ENCODE measurements around the gene CHMP1B. TPM values are rescaled to one million over a fixed set of nuclear protein-coding genes. Genes with fewer than 3 reads are reported as not detected.

Gene CHMP1B
- polyA plus RNA-seq, 1 experiment: 32.6 TPM

GRCh38 chr18:11808001-11808855 lies 43.0 kb upstream of the CHMP1B start:
- Histone ChIP-seq H3K27me3 (ENCODE audit: control insufficient read depth, insufficient read depth, low read length) (no peaks in the 10 kb centered on the region), H3K27ac (ENCODE audit: low read depth, low read length) (peak overlapping the region; percentile 70), H3K9me3 (ENCODE audit: control insufficient read depth, insufficient read depth, low read length) (no peaks in the 10 kb centered on the region), H3K4me3 (ENCODE audit: low read depth, low read length) (no peak overlapping the region)
- DNase-seq (ENCODE audit: low read depth, low spot score): peak; percentile 26
- CTCF ChIA-PET: no interaction called here
- POLR2A ChIA-PET: no interaction called here
- no peak for TF ChIP-seq CTCF (IDR thresholded peaks at IDR 0.05; ENCODE audit: low read depth, low read length)

- CTCF ChIA-PET: no interaction called here
- no peak for DNase-seq (ENCODE audit: low read depth, low spot score)
- POLR2A ChIA-PET: interaction anchor here (0.6 kb wide), 1 partner anchor 40 kb away, joined by 4 read pairs; no protein-coding TSS in a partner anchor
- H3K27me3 ChIP-seq (ENCODE audit: control insufficient read depth, insufficient read depth, low read length): no peaks in the 10 kb centered on the region
- no peak for TF ChIP-seq CTCF (IDR thresholded peaks at IDR 0.05; ENCODE audit: low read depth, low read length)
- H3K4me3 ChIP-seq (ENCODE audit: low read depth, low read length): no peak overlapping the region
- no peak overlapping the region for H3K27ac ChIP-seq (ENCODE audit: low read depth, low read length)
- no peaks in the 10 kb centered on the region for H3K9me3 ChIP-seq (ENCODE audit: control insufficient read depth, insufficient read depth, low read length)
These were observed 41.3 kb upstream of the CHMP1B start for GRCh38 chr18:11809895-11810294.

GRCh38 chr18:11810379-11810778 lies 40.8 kb upstream of the CHMP1B start:
- no peak for DNase-seq (ENCODE audit: low read depth, low spot score)
- ChIA-PET POLR2A (no interaction called here), CTCF (no interaction called here)
- Histone ChIP-seq H3K27ac (ENCODE audit: low read depth, low read length) (no peak overlapping the region), H3K9me3 (ENCODE audit: control insufficient read depth, insufficient read depth, low read length) (no peaks in the 10 kb centered on the region), H3K27me3 (ENCODE audit: control insufficient read depth, insufficient read depth, low read length) (no peaks in the 10 kb centered on the region), H3K4me3 (ENCODE audit: low read depth, low read length) (no peak overlapping the region)
- no peak for TF ChIP-seq CTCF (IDR thresholded peaks at IDR 0.05; ENCODE audit: low read depth, low read length)

GRCh38 chr18:11811009-11811408 lies 40.2 kb upstream of the CHMP1B start:
- Histone ChIP-seq H3K9me3 (ENCODE audit: control insufficient read depth, insufficient read depth, low read length) (no peaks in the 10 kb centered on the region), H3K27me3 (ENCODE audit: control insufficient read depth, insufficient read depth, low read length) (no peaks in the 10 kb centered on the region), H3K27ac (ENCODE audit: low read depth, low read length) (no peak overlapping the region), H3K4me3 (ENCODE audit: low read depth, low read length) (no peak overlapping the region)
- TF ChIP-seq CTCF (IDR thresholded peaks at IDR 0.05; ENCODE audit: low read depth, low read length): no peak
- ChIA-PET CTCF (no interaction called here), POLR2A (no interaction called here)
- DNase-seq (ENCODE audit: low read depth, low spot score): no peak

- Histone ChIP-seq H3K4me3 (ENCODE audit: low read depth, low read length) (no peak overlapping the region), H3K27ac (ENCODE audit: low read depth, low read length) (no peak overlapping the region), H3K27me3 (ENCODE audit: control insufficient read depth, insufficient read depth, low read length) (peaks cover 5% of the 10 kb centered on the region), H3K9me3 (ENCODE audit: control insufficient read depth, insufficient read depth, low read length) (peaks cover 4% of the 10 kb centered on the region; the same call in 1 of the 2 replicates)
- DNase-seq (ENCODE audit: low read depth, low spot score): no peak
- TF ChIP-seq CTCF (IDR thresholded peaks at IDR 0.05; ENCODE audit: low read depth, low read length): no peak
- POLR2A ChIA-PET: no interaction called here
- CTCF ChIA-PET: no interaction called here
These were observed 34.0 kb upstream of the CHMP1B start for GRCh38 chr18:11817229-11817628.

All from AG04450 (cell line).